Measurements from ENCODE around the gene CTIF. TPM values are rescaled to one million over a fixed set of nuclear protein-coding genes. Genes with fewer than 3 reads are reported as not detected.

The CTIF gene
- total RNA-seq, 1 experiment from 2014 or later, result 26.5 TPM

DNA sequence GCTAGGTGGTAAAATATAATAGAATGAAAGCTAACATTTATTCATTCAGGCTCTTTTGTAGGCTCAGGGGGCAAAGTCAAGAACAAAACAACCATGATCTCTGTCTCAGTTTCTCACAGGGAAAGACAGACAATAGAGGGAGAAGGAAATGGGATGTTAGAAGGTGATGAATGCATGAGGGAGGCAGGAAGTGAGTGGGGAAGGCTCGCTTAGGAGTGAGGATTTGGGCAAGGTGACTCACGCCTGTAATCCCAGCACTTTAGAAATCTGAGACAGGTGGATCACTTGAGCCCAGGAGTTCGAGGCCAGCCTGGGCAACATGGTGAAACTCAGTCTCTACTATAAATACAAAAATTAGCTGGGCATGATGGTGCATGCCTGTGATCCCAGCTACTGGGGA lies 88.4 kb downstream of the CTIF start:
- H3K4me3 ChIP-seq (ENCODE audit: low read depth in 2 of 2, low read length in 2 of 2), result no peak overlapping the region
- no peak overlapping the region for H3K27ac ChIP-seq (ENCODE audit: low read length)
- H3K9me3 ChIP-seq (ENCODE audit: control insufficient read depth, insufficient read depth, low read depth, low read length), result no peaks in the 10 kb centered on the region
- no peaks in the 10 kb centered on the region for H3K4me1 ChIP-seq (ENCODE audit: control insufficient read depth, insufficient read depth, low read length)
- no peaks in the 10 kb centered on the region for H3K36me3 ChIP-seq (ENCODE audit: control insufficient read depth, insufficient read depth, low read length)
- no peak for ATAC-seq
- no peak for DNase-seq (ENCODE audit: low read depth, low spot score)
- in situ Hi-C loops (cut with HindIII; ENCODE audit: low pct_unique_long_range_greater_than_20kb, low sequenced_read_pairs), result no loop called here
- ChIA-PET POLR2A (no interaction called here), CTCF (no interaction called here)
- H3K27me3 ChIP-seq (ENCODE audit: control insufficient read depth, insufficient read depth, low read length), result no peaks in the 10 kb centered on the region
- TF ChIP-seq SIN3A (IDR thresholded peaks at IDR 0.05; ENCODE audit: borderline replicate concordance, insufficient read depth, low read depth, low read length) (no peak), POLR2AphosphoS5 (IDR thresholded peaks at IDR 0.05; ENCODE audit: low read depth, low read length) (no peak), CTCF (IDR thresholded peaks at IDR 0.05) (no peak), TCF7L2 (IDR thresholded peaks at IDR 0.05; ENCODE audit: low read depth, low read length) (no peak)
- TF ChIP-seq, protein P1, sequence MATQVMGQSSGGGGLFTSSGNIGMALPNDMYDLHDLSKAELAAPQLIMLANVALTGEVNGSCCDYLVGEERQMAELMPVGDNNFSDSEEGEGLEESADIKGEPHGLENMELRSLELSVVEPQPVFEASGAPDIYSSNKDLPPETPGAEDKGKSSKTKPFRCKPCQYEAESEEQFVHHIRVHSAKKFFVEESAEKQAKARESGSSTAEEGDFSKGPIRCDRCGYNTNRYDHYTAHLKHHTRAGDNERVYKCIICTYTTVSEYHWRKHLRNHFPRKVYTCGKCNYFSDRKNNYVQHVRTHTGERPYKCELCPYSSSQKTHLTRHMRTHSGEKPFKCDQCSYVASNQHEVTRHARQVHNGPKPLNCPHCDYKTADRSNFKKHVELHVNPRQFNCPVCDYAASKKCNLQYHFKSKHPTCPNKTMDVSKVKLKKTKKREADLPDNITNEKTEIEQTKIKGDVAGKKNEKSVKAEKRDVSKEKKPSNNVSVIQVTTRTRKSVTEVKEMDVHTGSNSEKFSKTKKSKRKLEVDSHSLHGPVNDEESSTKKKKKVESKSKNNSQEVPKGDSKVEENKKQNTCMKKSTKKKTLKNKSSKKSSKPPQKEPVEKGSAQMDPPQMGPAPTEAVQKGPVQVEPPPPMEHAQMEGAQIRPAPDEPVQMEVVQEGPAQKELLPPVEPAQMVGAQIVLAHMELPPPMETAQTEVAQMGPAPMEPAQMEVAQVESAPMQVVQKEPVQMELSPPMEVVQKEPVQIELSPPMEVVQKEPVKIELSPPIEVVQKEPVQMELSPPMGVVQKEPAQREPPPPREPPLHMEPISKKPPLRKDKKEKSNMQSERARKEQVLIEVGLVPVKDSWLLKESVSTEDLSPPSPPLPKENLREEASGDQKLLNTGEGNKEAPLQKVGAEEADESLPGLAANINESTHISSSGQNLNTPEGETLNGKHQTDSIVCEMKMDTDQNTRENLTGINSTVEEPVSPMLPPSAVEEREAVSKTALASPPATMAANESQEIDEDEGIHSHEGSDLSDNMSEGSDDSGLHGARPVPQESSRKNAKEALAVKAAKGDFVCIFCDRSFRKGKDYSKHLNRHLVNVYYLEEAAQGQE (IDR thresholded peaks at IDR 0.05; ENCODE audit: insufficient read depth in 1 of 2, low read depth in 2 of 2, low read length in 1 of 2), result no peak
- no TSS peak for BruUV-seq (replicated peaks)
- intact Hi-C loops (cut with micrococcal nuclease; ENCODE audit: unreplicated experiment), result no loop called here

DNA sequence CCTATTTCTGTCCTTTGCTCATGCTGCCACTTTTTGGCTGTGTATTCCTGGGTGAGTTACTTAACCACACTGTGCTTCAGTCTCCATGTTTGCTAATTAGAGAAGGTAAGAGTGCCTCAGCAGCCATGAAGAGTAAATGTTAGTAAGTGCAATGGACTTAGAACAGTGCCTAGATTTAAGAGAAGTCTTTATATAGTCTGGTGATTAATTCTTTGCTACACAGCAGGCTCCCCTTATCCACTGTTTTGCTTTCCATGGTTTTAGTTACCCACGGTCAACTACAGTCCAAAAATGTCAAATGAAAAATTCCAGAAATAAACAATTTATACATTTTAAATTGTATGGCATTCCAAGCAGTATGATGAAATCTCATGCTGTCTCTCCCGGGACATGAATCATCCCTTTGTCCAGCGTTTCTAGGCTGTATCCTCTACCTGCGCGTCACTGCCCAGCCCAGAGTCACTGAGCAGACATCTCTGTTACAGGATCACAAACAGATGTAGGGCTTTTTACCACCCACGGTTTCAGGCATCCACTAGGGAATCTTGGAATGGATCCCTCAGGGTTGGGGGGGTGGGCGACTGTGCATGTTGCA lies 91.0 kb downstream of the CTIF start:
- H3K27ac ChIP-seq (ENCODE audit: low read length), result no peak overlapping the region
- POLR2A ChIA-PET, result no interaction called here
- H3K36me3 ChIP-seq (ENCODE audit: control insufficient read depth, insufficient read depth, low read length), result no peaks in the 10 kb centered on the region
- no TSS peak for BruUV-seq (replicated peaks)
- in situ Hi-C loops (cut with HindIII; ENCODE audit: low pct_unique_long_range_greater_than_20kb, low sequenced_read_pairs), result no loop called here
- intact Hi-C loops (cut with micrococcal nuclease; ENCODE audit: unreplicated experiment), result no loop called here
- H3K4me1 ChIP-seq (ENCODE audit: control insufficient read depth, insufficient read depth, low read length), result no peaks in the 10 kb centered on the region; the same call in 1 of the 2 replicates
- H3K27me3 ChIP-seq (ENCODE audit: control insufficient read depth, insufficient read depth, low read length), result no peaks in the 10 kb centered on the region
- H3K9me3 ChIP-seq (ENCODE audit: control insufficient read depth, insufficient read depth, low read depth, low read length), result no peaks in the 10 kb centered on the region
- CTCF ChIA-PET, result interaction anchor here (0.7 kb wide), 1 partner anchor 10 kb away, joined by 3 read pairs; no protein-coding TSS in a partner anchor
- peak; percentile 20 for DNase-seq (ENCODE audit: low read depth, low spot score)
- no peak overlapping the region for H3K4me3 ChIP-seq (ENCODE audit: low read depth in 2 of 2, low read length in 2 of 2)
- no peak for TF ChIP-seq SIN3A (IDR thresholded peaks at IDR 0.05; ENCODE audit: borderline replicate concordance, insufficient read depth, low read depth, low read length)
- TF ChIP-seq TCF7L2 (IDR thresholded peaks at IDR 0.05; ENCODE audit: low read depth, low read length), result no peak
- TF ChIP-seq, protein P1 (IDR thresholded peaks at IDR 0.05; ENCODE audit: insufficient read depth in 1 of 2, low read depth in 2 of 2, low read length in 1 of 2), result no peak
- no peak for TF ChIP-seq CTCF (IDR thresholded peaks at IDR 0.05)
- TF ChIP-seq POLR2AphosphoS5 (IDR thresholded peaks at IDR 0.05; ENCODE audit: low read depth, low read length), result no peak
- no peak for ATAC-seq
